A549 (cell line): ENCODE measurements around the gene CD34.

Source experiments
- PHF8 ChIP-seq: fragments of 200-600 bp; sonication (generic); IDR thresholded peaks from 2 replicates; pipeline ENCODE4 v1.6.1; 2016; ENCODE audit warnings: low read depth, mild to moderate bottlenecking, antibody characterized with exemption, moderate library complexity, borderline replicate concordance
- SMC3 ChIP-seq: fragments of >200 bp; sonication (Bioruptor Twin); formaldehyde crosslinking; IDR thresholded peaks from 3 replicates; pipeline ENCODE4 v1.6.1; 2018; ENCODE audit warnings: inconsistent platforms
- SREBF2 ChIP-seq: fragments of 450-650 bp; IDR thresholded peaks from 2 replicates; pipeline ENCODE4 v1.6.1; 2014; ENCODE audit warnings: mild to moderate bottlenecking, moderate library complexity
- TF ChIP-seq, protein P1 (sequence below): fragments of >200 bp; sonication (Bioruptor Twin); formaldehyde crosslinking; IDR thresholded peaks from 3 replicates; pipeline ENCODE4 v1.5.1; 2016
- TF ChIP-seq, protein P2 (sequence below): IDR thresholded peaks from 2 replicates; pipeline ENCODE4 v1.6.1; 2012

DNA sequence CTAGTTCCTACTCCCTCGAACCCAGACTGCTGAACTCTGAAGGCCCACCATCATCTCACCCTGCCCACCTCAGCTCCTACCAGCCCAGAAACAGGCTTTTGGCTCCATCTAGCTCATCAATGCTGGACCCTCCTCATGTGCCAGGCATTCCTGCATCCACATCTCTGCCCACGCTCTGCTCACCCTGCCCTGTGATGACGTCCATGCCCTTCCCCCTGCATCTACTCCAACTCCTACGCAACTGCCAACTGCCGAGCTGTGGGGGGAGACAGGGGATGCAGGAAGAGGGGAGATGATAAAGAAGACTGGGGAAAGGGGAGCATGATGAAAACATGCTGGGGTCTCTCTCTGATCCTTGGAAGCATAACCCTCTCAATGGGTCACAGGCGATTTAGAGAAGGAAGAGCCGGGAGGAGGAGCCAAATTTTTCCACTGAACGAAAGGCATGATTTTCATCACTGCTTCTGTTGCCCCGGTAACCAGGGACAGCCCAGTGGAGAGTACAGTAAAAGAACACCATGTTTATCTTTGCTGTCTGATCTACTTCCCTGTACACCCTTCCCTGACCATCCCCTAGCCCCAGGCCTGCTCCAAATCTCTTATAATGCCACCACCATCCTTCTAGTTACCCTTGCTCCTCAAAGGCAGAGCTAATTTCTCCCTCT, 44.3 kb downstream of the CD34 start:
- TF ChIP-seq, protein P1, sequence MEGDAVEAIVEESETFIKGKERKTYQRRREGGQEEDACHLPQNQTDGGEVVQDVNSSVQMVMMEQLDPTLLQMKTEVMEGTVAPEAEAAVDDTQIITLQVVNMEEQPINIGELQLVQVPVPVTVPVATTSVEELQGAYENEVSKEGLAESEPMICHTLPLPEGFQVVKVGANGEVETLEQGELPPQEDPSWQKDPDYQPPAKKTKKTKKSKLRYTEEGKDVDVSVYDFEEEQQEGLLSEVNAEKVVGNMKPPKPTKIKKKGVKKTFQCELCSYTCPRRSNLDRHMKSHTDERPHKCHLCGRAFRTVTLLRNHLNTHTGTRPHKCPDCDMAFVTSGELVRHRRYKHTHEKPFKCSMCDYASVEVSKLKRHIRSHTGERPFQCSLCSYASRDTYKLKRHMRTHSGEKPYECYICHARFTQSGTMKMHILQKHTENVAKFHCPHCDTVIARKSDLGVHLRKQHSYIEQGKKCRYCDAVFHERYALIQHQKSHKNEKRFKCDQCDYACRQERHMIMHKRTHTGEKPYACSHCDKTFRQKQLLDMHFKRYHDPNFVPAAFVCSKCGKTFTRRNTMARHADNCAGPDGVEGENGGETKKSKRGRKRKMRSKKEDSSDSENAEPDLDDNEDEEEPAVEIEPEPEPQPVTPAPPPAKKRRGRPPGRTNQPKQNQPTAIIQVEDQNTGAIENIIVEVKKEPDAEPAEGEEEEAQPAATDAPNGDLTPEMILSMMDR: no peak
- TF ChIP-seq SREBF2 (no peak), PHF8 (no peak), SMC3 (no peak)
- TF ChIP-seq, protein P2, sequence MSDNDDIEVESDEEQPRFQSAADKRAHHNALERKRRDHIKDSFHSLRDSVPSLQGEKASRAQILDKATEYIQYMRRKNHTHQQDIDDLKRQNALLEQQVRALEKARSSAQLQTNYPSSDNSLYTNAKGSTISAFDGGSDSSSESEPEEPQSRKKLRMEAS: no peak
